ENCODE measurements around the gene SPRN. TPM values are rescaled to one million over a fixed set of nuclear protein-coding genes. Genes with fewer than 3 reads are reported as not detected.
"Not testable (repeated sequence)": the region's sequence is repeated elsewhere in the genome, so short reads cannot be mapped to it uniquely, and the experiment has no call there.

The SPRN gene
- total RNA-seq, 1 experiment from 2014 or later, result not detected

- no peak for DNase-seq (ENCODE audit: low spot score)
Observed at GRCh38 chr10:133439517-133440461, 15.4 kb upstream of the SPRN start.

GRCh38 chr10:133438711-133439273 is 14.4 kb upstream of the SPRN start:
- peak; percentile 19 for DNase-seq (ENCODE audit: low spot score)

- DNase-seq (ENCODE audit: low spot score), result not testable (repeated sequence)
Observed at GRCh38 chr10:133432789-133433188, 8.4 kb upstream of the SPRN start.

GRCh38 chr10:133431888-133432613 is 7.6 kb upstream of the SPRN start:
- DNase-seq (ENCODE audit: low spot score), result not testable (repeated sequence)

GRCh38 chr10:133429571-133429970 is 5.1 kb upstream of the SPRN start:
- not testable (repeated sequence) for DNase-seq (ENCODE audit: low spot score)

- DNase-seq (ENCODE audit: low spot score), result not testable (repeated sequence)
Observed at GRCh38 chr10:133424102-133424501, 323 bp downstream of the SPRN start.

GRCh38 chr10:133422807-133423771 is 1.3 kb downstream of the SPRN start:
- DNase-seq (ENCODE audit: low spot score), result no peak

GRCh38 chr10:133422223-133422806 is 2.1 kb downstream of the SPRN start:
- DNase-seq (ENCODE audit: low spot score), result no peak

- no peak for DNase-seq (ENCODE audit: low spot score)
Observed at GRCh38 chr10:133421336-133422222, 2.8 kb downstream of the SPRN start.

GRCh38 chr10:133420579-133420978 is 3.8 kb downstream of the SPRN start:
- no peak for DNase-seq (ENCODE audit: low spot score)

- no peak for DNase-seq (ENCODE audit: low spot score)
Observed at GRCh38 chr10:133420028-133420427, 4.4 kb downstream of the SPRN start.

GRCh38 chr10:133419211-133419950 is 5.0 kb downstream of the SPRN start:
- no peak for DNase-seq (ENCODE audit: low spot score)

- no peak for DNase-seq (ENCODE audit: low spot score)
Observed at GRCh38 chr10:133418289-133418993, 6.0 kb downstream of the SPRN start.

- no peak for DNase-seq (ENCODE audit: low spot score)
Observed at GRCh38 chr10:133415752-133416151, 8.7 kb downstream of the SPRN start.

GRCh38 chr10:133414401-133414800 is 10.0 kb downstream of the SPRN start:
- not testable (repeated sequence) for DNase-seq (ENCODE audit: low spot score)

GRCh38 chr10:133412381-133412711 is 12.1 kb downstream of the SPRN start:
- no peak for DNase-seq (ENCODE audit: low spot score)

- no peak for DNase-seq (ENCODE audit: low spot score)
Observed at GRCh38 chr10:133411523-133412380, 12.7 kb downstream of the SPRN start.

Measured in HT-29 (cell line).